HG02840 (cell line): ENCODE data around the gene CCDC8.
"Not testable (repeated sequence)": the region's sequence is repeated elsewhere in the genome, so short reads cannot be mapped to it uniquely, and the experiment has no call there.

Experiments used
- ATAC-seq: cut with Tn5 transposase; IDR thresholded peaks from one replicate; pipeline ENCODE4 v1.9.1; 2021; ENCODE audit warnings: mild to moderate bottlenecking, moderate library complexity, moderate number of reproducible peaks; ENCODE audit not compliant: unreplicated experiment, low FRiP score

The CCDC8 gene, protein sequence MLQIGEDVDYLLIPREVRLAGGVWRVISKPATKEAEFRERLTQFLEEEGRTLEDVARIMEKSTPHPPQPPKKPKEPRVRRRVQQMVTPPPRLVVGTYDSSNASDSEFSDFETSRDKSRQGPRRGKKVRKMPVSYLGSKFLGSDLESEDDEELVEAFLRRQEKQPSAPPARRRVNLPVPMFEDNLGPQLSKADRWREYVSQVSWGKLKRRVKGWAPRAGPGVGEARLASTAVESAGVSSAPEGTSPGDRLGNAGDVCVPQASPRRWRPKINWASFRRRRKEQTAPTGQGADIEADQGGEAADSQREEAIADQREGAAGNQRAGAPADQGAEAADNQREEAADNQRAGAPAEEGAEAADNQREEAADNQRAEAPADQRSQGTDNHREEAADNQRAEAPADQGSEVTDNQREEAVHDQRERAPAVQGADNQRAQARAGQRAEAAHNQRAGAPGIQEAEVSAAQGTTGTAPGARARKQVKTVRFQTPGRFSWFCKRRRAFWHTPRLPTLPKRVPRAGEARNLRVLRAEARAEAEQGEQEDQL

DNA sequence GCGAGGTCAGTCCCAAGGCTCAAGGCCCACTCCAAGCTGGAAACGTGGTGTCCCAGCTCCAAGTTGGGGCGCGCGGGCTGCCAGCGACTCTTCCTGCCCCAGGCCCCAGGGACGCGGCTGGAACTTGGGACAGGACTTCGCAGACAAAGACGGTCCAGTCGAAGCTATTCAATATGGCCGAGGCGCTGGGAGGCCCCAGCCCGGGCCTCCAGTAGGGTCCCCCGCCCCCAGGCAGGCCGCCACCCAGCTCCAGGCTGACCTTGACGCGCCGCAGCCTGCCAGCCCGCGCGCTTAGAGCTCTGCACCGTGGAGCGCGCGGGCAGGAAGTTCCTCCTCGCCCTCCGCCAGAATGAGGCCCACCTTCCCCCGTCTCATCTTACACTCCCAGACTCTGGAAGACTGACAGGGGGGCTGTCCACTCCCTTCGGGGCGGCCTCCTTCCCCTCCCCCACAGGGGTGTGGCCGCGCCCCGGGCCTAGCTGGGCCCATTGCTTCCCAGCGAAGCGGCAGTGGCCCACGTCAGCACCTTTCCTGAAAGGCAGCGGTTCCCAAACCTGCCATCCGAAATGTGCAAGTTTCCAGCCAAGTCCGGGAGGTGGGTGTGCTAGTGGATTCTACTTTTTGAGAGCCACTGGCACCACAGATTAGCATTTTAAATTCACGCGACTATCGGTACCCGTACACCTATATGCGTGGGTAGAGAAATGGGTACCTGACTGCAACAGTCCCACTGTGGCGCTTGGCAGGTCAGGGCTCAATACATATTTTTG lies at the start of gene CCDC8:
Gene CCDC8, minus strand, starts transcription at position 303 of the 770 bp plus-strand sequence. CDS start 754 bp downstream, outside the sequence.
- no peak for ATAC-seq

DNA sequence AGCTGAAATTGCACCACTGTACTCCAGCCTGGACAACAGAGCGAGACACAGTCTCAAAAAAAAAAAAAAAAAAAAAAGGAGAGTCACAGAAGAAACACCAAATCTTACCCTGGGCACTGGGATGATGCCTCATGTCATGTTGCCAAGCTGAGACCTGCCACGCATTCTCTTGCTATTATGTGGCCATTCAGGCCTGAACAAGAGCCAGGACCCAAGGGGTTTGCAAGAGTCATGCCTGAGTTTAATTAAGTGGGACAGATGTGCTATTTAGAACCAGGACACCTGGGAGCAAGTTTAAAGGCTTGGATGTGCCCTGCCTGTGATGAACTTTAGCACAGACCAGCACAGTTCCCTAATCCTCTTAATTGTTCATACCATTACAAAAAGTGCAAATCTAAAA lies 48.2 kb upstream of the CCDC8 start:
- no peak for ATAC-seq

DNA sequence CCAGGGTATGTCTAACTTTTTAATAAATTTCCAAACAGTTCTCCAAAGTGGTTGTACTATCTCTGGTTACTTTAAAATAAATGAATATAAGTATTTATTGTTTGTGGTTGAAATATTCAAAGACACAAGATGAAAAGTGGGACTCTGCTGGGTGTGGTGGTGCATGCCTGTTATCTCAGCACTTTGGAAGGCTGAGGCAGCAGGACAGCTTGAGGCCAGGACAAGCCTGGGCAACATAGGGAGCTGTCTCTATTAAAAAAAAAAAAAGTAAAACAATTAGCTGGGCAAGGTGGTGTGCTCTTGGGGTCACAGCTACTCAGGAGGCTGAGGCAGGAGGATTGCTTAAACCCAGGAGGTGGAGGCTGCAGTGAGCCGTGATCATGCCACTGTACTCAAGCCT lies 47.6 kb upstream of the CCDC8 start:
- ATAC-seq: no peak

DNA sequence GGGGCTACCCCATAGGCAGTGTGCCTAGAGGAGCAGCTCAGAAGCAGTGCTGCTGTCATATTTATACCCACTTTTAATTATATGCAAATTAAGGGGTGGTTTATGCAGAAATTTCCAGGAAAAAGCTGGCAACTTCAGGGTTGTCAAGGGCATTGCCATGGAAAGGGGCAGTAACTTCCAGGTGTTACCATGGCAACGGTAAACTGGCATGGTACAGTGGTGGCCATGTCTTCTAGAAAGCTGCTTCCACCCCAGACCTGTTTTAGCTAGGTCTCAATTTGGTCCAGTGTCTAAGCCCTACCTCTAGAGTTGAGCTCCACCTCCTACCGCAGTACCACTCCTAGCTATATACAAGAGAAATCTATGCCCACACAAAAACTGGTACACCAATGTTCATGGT lies 46.7 kb upstream of the CCDC8 start:
- no peak for ATAC-seq

DNA sequence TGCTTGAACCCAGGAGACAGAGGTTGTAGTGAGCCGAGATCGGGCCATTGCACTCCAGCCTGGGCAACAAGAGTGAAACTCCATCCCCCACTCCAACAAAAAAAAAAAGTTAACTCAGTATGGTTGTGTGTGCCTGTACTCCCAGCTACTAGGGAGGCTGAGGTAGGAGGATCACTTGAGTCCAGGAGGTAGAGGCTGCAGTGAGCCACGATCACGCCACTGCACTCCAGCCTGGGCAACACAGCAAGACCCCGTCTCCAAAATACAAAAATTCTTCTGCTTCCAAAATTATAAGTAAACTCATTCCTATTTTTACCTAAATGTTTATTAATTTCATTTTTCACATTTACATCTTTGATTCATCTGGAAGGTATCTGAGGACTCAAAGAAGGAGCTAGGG lies 43.6 kb upstream of the CCDC8 start:
- no peak for ATAC-seq

DNA sequence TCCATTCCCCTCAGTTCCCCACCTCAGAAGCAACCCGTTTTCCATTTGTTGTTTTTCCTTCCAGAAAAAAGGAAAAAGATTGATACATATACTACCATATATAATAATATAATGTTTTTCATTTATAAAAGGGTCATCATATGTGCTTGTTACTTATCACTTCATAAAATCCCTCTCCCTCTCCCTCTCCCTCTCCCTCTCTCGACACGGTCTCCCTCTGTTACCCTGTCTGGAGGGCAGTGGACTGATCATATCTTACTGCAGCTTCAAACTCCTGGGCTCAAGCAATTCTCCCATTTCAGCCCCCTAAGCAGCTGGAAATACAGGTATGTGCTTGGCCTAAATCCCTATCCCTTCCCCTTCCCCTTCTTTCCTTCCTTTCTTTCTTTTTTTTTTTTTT lies 40.9 kb upstream of the CCDC8 start:
- no peak for ATAC-seq

DNA sequence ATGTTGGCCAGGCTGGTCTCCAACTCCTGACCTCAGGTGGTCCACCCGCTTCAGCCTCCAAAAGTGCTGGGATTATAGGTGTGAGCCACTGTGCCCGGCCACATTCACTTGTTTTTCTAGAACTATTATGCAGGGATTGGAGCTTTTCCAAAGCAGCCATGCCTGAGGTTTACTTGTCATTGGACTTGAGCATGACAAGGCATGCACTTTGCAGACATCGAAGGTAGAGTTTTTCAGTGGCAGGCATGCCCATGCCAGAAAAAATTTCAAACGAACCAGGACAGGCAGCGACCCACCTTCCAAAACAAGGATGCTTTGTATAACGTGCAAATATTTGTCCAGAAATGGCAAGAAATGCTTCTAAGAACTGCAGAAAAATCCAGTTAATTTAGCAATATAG lies 40.3 kb upstream of the CCDC8 start:
- ATAC-seq: no peak

DNA sequence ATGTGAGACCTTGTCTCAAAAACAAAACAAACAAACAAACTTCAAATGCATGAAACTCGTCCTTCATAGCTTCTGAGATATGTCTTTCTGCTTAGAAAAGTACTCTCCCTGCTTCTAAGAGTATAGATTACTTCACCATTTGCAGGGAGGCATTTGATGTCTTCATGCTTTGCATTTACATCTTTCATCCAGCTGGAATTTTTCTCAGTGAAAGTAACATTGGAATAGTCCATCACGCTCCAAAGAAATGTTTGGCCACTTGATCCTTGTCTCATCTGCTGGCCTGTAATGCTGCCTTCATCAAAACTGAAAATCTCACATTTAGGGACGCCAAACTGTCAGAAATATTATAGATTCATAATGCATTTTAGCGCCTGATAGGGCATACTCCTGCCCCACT lies 38.8 kb upstream of the CCDC8 start:
- ATAC-seq: no peak

DNA sequence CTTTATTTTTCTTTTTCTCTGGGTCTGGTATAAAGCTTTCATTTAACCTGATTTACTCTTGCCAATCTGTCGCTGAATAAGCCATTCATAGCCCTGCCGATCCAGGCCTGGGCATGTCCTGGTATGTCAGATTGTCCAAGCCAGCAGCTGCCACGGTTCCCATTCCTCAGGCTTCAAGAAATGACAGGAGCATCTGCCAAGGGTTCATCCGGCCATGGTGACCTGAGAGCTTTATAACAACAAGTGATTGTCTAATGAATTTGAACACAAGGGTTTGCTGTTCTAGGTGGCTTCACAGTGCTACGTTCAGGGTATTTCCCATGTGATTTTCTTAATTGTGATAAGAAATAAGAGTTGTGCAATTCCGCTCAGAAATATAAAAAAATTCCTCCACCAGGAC lies 38.0 kb upstream of the CCDC8 start:
- ATAC-seq: no peak

DNA sequence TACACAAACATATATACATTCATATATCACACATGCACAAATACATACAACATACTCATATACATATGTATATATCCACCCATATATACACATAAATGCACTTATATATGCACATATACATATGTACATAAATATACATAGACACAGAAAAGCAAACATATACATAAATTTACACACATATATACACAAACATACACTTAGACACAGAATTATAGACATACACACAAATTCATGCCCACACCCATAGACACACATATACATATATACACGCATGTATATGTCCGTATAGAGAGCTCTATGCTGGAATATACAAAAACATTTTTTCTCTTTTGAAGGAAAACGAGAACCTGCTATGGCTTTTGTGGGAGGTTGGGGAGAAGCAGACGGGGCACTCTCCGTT lies 37.4 kb upstream of the CCDC8 start:
- ATAC-seq: no peak

DNA sequence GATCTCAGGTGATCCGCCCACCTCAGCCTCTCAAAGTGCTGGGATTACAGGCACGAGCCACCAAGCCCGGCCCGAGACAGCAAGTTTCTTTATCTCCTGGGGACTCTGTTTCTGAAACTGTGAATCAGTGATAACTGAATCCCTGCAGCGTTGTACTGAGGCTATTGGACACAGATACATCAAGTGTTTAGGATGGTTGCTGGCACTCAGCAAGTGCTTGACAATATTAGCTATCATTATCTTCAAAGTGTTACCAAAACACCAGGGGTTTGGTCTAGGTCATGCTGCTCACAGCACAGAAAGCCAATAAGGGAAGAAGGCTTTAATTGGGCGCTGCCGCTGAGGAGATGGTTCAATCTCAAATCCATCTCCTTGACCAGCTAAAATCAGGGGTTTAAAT lies 35.9 kb upstream of the CCDC8 start:
- ATAC-seq: no peak

DNA sequence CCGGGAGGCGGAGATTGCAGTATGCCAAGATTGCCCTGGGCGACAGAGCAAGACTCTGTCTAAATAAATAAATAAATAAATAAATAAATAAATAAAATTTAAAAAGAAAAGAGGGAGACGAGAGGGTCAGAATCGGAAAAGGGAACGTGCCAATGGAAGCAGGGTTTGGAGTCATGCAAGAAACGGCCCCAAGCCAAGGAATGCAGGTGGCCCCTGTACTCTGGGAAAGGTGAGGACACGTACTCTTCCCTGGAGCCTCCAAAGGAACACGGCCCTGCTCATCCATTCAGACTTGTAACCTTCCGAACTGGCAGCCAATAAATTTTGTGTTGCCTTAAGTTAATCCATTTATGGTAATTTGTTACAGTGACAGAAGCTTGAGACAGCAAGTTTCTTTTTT lies 35.2 kb upstream of the CCDC8 start:
- no peak for ATAC-seq

DNA sequence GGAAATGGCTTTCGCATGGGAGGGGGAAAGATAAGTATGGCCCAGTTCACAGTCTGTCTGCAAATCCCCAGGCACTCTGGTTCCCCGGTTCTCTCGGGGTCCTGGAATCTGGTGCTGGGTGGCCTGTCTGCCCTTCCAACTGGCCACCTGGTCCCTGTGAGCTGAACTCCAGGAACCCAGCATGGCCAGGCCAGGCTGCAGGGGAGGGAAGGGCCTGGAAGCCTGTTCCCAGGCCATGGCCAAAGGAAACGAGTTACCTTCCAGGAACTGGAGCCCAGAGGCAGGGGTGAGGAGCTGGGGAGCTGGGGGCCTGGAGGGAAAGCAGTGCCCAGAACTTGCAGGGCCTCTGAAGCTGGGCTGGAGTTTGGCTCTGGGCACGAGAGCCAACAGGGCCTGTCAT lies 34.5 kb upstream of the CCDC8 start:
- ATAC-seq: no peak

DNA sequence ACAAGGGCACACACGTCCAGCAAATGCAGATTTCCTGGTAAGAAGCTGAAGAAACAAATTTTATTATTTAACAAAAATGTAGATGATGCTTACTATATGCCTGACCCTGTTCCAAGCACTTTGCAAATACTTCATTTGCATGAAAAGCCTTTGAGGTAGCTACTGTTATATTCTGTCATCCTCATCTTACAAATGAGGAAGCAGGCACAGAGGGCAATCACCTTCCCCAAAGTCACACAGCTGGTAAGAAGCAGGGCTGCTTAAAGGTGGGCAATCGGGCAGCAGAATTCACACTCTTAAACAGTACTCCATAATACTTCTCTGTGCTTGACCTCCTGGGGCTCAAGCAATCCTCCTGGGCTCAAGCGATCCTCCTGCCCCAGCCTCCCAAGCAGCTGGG lies 33.6 kb upstream of the CCDC8 start:
- ATAC-seq: no peak

DNA sequence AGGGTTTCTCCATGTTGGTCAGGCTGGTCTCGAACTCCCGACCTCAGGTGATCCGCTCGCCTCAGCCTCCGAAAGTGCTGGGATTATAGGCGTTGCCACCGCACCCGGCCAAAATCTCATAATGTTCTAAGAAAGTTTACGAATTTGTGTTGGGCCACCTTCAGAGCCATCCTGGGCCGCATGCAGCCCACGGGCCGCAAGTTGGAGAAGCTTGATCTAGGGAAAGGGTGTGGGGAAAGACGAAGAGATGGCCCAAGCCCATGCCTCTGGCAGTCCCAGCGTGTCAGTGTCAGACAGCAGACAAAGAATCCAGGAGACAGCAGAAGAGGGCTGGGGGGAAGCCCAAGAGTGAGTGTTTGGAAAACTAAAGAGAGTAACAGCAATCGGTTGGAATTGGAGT lies 32.7 kb upstream of the CCDC8 start:
- no peak for ATAC-seq

DNA sequence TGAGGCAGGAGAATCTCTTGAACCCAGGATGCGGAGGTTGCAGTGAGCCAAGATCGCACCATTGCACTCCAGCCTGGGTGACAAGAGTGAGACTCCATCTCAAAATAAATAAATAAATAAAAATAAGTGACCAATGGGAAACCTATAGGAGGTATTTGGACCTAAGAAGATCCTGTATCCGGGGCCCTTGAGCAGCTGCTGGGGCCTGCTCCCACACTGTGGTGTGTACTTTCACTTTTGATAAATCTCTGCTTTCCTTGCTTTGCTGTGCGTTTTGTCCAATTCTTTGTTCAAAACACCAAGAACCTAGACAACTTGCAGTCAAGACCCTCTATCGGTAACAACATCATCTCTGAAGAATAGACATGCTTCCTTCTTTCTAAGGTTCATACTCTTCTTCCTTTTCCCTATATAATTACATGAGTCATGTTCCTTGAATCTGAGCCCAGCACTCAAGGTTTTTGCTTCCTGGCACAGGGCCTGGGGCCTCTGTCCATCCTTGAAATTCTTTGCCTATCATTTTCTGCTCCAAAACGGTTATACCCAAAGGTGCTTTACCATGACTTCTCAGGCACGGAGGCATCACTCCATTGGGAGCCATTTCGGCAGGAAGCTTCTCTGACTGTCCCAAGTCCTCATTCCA lies 29.6 kb upstream of the CCDC8 start:
- ATAC-seq: no peak

DNA sequence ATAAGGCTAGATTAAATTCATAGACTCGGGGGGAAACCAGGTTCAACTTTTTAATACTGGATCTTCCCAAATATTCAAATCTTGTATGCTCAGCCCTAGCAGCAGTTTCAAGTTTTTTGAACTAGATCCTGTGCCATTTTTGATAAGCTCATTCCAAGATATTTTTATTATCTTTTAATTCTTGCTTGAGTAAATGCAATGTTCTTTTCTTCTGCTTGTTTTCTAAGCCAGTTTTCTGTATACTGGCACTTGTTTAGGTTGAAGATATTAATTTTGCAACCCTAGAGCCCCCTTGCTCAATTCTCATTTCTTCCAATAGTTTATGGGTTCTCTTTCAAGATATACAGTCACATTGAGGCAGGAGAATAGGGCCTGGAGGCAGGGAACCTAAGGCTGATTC lies 28.5 kb upstream of the CCDC8 start:
- no peak for ATAC-seq

DNA sequence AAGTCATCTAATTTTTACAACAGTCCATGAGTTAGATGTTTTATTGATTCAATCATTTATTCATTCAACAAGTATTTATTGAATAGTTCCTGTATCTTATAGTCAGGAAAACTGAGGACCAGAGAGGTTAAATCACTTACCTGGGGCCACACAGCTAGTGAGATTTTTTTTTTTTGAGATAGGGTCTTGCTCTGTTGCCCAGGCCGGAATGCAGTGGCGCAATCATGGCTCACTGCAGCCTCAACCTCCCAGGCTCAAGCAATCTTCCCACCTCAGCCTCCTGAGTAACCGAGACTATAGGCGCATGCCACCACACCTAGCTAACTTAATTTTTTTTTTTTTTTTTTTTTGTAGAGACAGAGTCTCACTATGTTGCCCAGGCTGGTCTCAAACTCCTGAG lies 22.3 kb upstream of the CCDC8 start:
- ATAC-seq: not testable (repeated sequence)

DNA sequence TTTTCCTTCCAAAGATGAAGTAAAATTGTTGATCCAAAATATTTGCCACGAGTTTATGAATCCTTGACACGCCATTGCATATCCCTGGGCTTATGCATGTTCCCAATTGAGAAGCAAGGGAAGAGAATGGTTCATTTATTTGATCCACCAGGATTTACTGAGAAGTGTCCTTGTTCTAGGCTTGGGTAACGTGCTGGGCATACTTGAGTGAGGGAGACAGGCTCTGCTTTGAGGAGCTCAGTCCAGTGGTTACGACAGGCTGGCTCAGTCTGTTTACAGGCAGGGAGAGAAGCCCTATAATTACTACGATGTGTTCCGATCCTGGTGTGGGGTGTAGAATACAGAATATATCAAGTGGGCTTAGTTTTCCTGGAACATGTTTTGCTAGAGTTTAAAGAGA lies 21.6 kb upstream of the CCDC8 start:
- no peak for ATAC-seq

DNA sequence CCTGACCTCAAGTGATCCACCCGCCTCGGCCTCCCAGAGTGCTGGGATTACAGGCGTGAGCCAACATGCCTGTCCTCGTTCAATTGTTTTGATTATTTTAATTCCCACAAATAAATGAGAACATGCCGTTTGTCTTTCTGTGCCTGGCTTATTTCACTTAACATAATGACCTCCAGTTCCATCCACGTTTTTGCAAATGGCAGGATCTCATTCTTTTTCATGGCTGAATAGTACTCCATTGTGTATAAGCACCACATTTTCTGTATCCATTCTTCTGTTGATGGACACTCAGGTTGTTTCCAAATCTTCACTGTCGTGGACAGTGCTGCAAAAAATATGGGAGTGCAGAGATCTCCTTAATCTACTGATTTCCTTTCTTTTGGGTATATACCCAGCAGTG lies 20.1 kb upstream of the CCDC8 start:
- not testable (repeated sequence) for ATAC-seq

DNA sequence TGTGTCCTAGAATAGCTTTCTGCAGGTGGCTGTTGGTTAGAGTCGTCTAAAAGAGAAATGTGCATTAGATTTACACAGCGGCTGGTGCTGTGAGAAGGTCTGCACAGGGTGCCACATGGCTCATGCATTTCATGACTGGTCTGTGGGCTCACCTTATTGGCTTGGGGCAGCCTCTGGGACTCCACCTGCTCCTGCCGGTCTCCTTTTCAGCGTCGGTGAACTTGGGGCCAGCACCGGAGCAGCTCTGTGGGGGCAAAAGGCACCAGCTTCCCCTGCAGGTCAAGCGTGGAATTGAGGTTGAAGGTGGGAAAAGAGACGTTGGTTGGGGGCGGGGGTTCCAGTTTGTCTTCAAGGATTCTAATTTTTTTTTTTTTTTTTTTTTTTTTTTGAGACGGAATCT lies 18.5 kb upstream of the CCDC8 start:
- ATAC-seq: no peak
